Astrocyte (in vitro differentiated cells and primary cell): Measurements from ENCODE around the gene CDKN2B-AS1. TPM values are rescaled to one million over a fixed set of nuclear protein-coding genes. Genes with fewer than 3 reads are reported as not detected.
A peak's percentile ranks its signal among the peaks of the same experiment; 100 is the strongest.

Experiments
- DNase-seq: peaks from one replicate; pipeline ENCODE4 v3.0.0-alpha.2; 2010; ENCODE audit warnings: low read depth
- FAIRE-seq: peaks from 2 replicates; lab custom pipeline; 2011; peaks lifted over from hg19 to GRCh38; lab: Jason Lieb, UNC
- H2AFZ ChIP-seq: 2 replicates; pipeline ENCODE4 v1.6.0; 2012; ENCODE audit warnings: low read depth, low read length, inconsistent platforms
- H3K27ac ChIP-seq: 2 replicates; pipeline ENCODE4 v1.5.1; 2011; ENCODE audit warnings: low read depth, low read length, inconsistent platforms
- H3K27me3 ChIP-seq: 2 replicates; pipeline ENCODE4 v1.6.0; 2011; ENCODE audit warnings: low read length, inconsistent platforms; ENCODE audit not compliant: insufficient read depth
- H3K36me3 ChIP-seq: 2 replicates; pipeline ENCODE4 v1.5.1; 2011; ENCODE audit warnings: low read length, inconsistent platforms; ENCODE audit not compliant: insufficient read depth
- H3K4me1 ChIP-seq: 2 replicates; pipeline ENCODE4 v1.5.1; 2011; ENCODE audit warnings: low read length, inconsistent platforms; ENCODE audit not compliant: insufficient read depth
- H3K4me2 ChIP-seq: 2 replicates; pipeline ENCODE4 v1.6.0; 2012; ENCODE audit warnings: low read length, inconsistent platforms
- H3K4me3 ChIP-seq: 2 replicates; pipeline ENCODE4 v1.5.1; 2011; ENCODE audit warnings: low read depth, mild to moderate bottlenecking, low read length, inconsistent platforms; ENCODE audit not compliant: insufficient read depth
- H3K79me2 ChIP-seq: 2 replicates; pipeline ENCODE4 v1.6.0; 2012; ENCODE audit warnings: mild to moderate bottlenecking, low read length, inconsistent platforms; ENCODE audit not compliant: insufficient read depth
- H3K9ac ChIP-seq: 2 replicates; pipeline ENCODE4 v1.6.0; 2012; ENCODE audit warnings: mild to moderate bottlenecking, low read length, inconsistent platforms
- H3K9me3 ChIP-seq: 2 replicates; pipeline ENCODE4 v1.5.1; 2012; ENCODE audit warnings: low read depth, mild to moderate bottlenecking, low read length, inconsistent platforms; ENCODE audit not compliant: insufficient read depth
- H4K20me1 ChIP-seq: 2 replicates; pipeline ENCODE4 v1.6.0; 2012; ENCODE audit warnings: low read length, inconsistent platforms; ENCODE audit not compliant: insufficient read depth
- H3K27ac Mint-ChIP-seq: one replicate; pipeline ENCODE4 v1.8.0; 2021; ENCODE audit warnings: mild to moderate bottlenecking, mixed read lengths; ENCODE audit not compliant: unreplicated experiment
- H3K27me3 Mint-ChIP-seq: one replicate; pipeline ENCODE4 v1.8.0; 2021; ENCODE audit warnings: low read depth, mixed read lengths; ENCODE audit not compliant: unreplicated experiment
- H3K36me3 Mint-ChIP-seq: one replicate; pipeline ENCODE4 v1.8.0; 2021; ENCODE audit warnings: low read depth, mixed read lengths; ENCODE audit not compliant: unreplicated experiment
- H3K4me1 Mint-ChIP-seq: one replicate; pipeline ENCODE4 v1.8.0; 2021; ENCODE audit warnings: low read depth, mixed read lengths; ENCODE audit not compliant: unreplicated experiment
- H3K4me3 Mint-ChIP-seq: one replicate; pipeline ENCODE4 v1.8.0; 2021; ENCODE audit warnings: mild to moderate bottlenecking, moderate library complexity, mixed read lengths; ENCODE audit not compliant: unreplicated experiment
- H3K9me3 Mint-ChIP-seq: one replicate; pipeline ENCODE4 v1.8.0; 2021; ENCODE audit warnings: mild to moderate bottlenecking, mixed read lengths; ENCODE audit not compliant: unreplicated experiment
- EZH2 ChIP-seq: IDR thresholded peaks from 2 replicates; pipeline ENCODE4 v1.6.1; 2012; ENCODE audit warnings: mild to moderate bottlenecking, low read length, inconsistent platforms; ENCODE audit not compliant: insufficient read depth
- total RNA-seq: library from RNA; stranded (reverse); gene quantifications from 2 replicates; pipeline ENCODE4 v1.2.1, GENCODE V29; 2021
- TF ChIP-seq, protein P1 (sequence below): IDR thresholded peaks from 2 replicates; pipeline ENCODE4 v1.5.1; 2011; ENCODE audit warnings: low read depth, mild to moderate bottlenecking, inconsistent platforms, low read length, moderate library complexity; ENCODE audit not compliant: insufficient read depth

Gene CDKN2B-AS1
- total RNA-seq, 1 donor from 2014 or later, result 2.3 TPM

DNA sequence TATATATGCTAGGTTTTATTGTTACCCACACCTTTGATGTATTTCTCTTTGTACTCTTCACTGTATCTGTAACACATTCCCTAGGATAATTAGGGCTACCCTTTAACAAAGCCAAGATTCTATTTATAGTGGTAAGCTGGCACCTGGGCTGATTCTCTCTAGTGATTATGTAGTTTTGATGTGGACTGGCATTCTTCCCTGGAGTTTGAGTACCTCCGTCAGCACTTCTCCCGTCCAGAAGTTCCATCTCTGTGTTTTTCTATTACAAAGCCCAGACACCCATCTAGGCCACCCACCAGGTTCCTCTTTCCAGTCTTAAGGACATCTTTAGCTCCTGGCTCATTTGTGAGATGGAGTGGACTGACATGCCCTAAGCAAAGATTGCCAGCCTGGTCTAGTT is 70.4 kb downstream of the CDKN2B-AS1 start:
- Histone ChIP-seq H3K27me3 (no peaks in the 10 kb centered on the region), H3K27ac (no peak overlapping the region), H2AFZ (no peak overlapping the region), H4K20me1 (no peaks in the 10 kb centered on the region), H3K4me2 (no peak overlapping the region), H3K9ac (no peak overlapping the region), H3K4me3 (no peak overlapping the region), H3K79me2 (no peaks in the 10 kb centered on the region), H3K9me3 (no peaks in the 10 kb centered on the region), H3K36me3 (no peaks in the 10 kb centered on the region), H3K4me1 (no peaks in the 10 kb centered on the region)
- no peaks in the 10 kb centered on the region for H3K36me3 Mint-ChIP-seq
- H3K27me3 Mint-ChIP-seq, result peaks cover 4% of the 10 kb centered on the region
- FAIRE-seq (no peak), DNase-seq (no peak)
- TF ChIP-seq EZH2, result no peak
- TF ChIP-seq, protein P1, sequence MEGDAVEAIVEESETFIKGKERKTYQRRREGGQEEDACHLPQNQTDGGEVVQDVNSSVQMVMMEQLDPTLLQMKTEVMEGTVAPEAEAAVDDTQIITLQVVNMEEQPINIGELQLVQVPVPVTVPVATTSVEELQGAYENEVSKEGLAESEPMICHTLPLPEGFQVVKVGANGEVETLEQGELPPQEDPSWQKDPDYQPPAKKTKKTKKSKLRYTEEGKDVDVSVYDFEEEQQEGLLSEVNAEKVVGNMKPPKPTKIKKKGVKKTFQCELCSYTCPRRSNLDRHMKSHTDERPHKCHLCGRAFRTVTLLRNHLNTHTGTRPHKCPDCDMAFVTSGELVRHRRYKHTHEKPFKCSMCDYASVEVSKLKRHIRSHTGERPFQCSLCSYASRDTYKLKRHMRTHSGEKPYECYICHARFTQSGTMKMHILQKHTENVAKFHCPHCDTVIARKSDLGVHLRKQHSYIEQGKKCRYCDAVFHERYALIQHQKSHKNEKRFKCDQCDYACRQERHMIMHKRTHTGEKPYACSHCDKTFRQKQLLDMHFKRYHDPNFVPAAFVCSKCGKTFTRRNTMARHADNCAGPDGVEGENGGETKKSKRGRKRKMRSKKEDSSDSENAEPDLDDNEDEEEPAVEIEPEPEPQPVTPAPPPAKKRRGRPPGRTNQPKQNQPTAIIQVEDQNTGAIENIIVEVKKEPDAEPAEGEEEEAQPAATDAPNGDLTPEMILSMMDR, result no peak
- no peaks in the 10 kb centered on the region for H3K4me1 Mint-ChIP-seq
- H3K4me3 Mint-ChIP-seq, result no peak overlapping the region
- peaks cover 5% of the 10 kb centered on the region for H3K9me3 Mint-ChIP-seq
- no peak overlapping the region for H3K27ac Mint-ChIP-seq

DNA sequence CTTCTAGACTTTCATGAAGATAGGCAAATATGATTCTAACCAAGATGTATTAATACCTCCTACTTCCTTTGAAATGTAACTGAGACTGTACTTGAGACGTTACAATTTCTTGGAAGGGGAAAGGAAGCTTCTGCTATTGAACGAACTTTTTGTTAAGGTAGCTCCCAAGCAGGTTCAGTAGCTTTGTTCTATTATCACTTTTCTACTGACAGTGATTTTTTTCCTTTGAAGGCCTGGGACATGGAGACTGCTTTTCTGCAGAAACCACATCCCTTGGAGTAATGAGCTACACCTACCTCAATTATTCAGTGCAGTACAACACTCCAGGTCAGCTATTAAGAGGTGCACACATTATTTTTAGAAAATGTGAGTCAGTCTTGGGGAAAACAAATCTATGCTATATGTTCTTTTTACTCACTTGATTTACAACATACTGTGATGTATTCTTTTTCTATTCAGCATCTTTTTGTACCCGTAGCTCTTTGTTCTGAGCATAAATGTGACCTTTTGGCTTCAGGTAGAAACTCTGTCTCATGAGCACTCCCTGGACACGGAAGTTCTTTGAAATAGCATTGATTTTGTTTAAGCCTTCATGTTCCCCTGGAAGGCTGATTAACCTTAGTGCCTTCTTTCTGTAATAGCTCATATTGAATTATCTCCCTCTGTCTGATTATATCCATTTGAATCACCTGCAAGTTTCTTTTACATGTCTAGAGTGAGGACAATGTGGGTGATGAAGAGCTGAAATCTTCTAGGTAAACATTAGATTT is 71.0 kb downstream of the CDKN2B-AS1 start:
- H3K27me3 Mint-ChIP-seq, result peaks cover 4% of the 10 kb centered on the region
- Histone ChIP-seq H3K4me3 (no peak overlapping the region), H3K27ac (no peak overlapping the region), H3K9ac (no peak overlapping the region), H4K20me1 (no peaks in the 10 kb centered on the region), H3K4me1 (no peaks in the 10 kb centered on the region), H2AFZ (no peak overlapping the region), H3K27me3 (no peaks in the 10 kb centered on the region), H3K4me2 (no peak overlapping the region), H3K36me3 (no peaks in the 10 kb centered on the region), H3K9me3 (no peaks in the 10 kb centered on the region), H3K79me2 (no peaks in the 10 kb centered on the region)
- H3K4me3 Mint-ChIP-seq, result no peak overlapping the region
- no peaks in the 10 kb centered on the region for H3K36me3 Mint-ChIP-seq
- TF ChIP-seq EZH2, result no peak
- TF ChIP-seq, protein P1, result no peak
- peak; percentile 26 for FAIRE-seq
- peaks cover 1% of the 10 kb centered on the region for H3K9me3 Mint-ChIP-seq
- H3K27ac Mint-ChIP-seq, result no peak overlapping the region
- peak; percentile 29 for DNase-seq
- H3K4me1 Mint-ChIP-seq, result no peaks in the 10 kb centered on the region

DNA sequence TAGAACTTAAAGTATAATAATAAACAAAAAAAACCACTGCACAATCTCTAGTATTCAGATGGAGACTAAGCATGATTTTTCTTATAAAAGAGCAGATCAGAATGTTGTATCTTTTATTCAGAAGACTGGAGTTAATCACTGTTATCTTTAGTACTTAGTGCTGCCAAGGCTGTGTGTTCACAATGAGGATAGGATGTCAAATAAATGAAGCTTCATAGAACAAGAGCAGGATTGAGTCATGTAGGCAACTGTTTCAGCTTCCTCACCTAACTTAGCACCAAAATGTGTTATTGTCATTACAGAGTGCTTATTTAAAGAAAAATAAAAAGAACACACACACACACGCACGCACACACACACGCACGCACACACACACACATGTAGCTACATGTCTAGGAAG is 72.6 kb downstream of the CDKN2B-AS1 start:
- no peak overlapping the region for H3K4me2 ChIP-seq
- no peaks in the 10 kb centered on the region for H3K4me1 Mint-ChIP-seq
- no peak for TF ChIP-seq EZH2
- TF ChIP-seq, protein P1, result no peak
- peaks cover 1% of the 10 kb centered on the region for H3K9me3 Mint-ChIP-seq
- H3K9ac ChIP-seq, result no peak overlapping the region
- no peaks in the 10 kb centered on the region for H3K4me1 ChIP-seq
- no peak overlapping the region for H3K4me3 ChIP-seq
- H3K36me3 Mint-ChIP-seq, result no peaks in the 10 kb centered on the region
- H3K27ac ChIP-seq, result no peak overlapping the region
- peak; percentile 39 for FAIRE-seq
- no peak overlapping the region for H2AFZ ChIP-seq
- DNase-seq, result peak; percentile 45
- no peaks in the 10 kb centered on the region for H3K9me3 ChIP-seq
- H3K27me3 ChIP-seq, result no peaks in the 10 kb centered on the region
- H3K4me3 Mint-ChIP-seq, result no peak overlapping the region
- H3K27me3 Mint-ChIP-seq, result peaks cover 4% of the 10 kb centered on the region
- H4K20me1 ChIP-seq, result no peaks in the 10 kb centered on the region
- no peaks in the 10 kb centered on the region for H3K36me3 ChIP-seq
- no peaks in the 10 kb centered on the region for H3K79me2 ChIP-seq
- no peak overlapping the region for H3K27ac Mint-ChIP-seq
